ENCODE measurements around the gene MACROD2.
"Not testable (repeated sequence)": the region's sequence is repeated elsewhere in the genome, so short reads cannot be mapped to it uniquely, and the experiment has no call there.

The MACROD2 gene

DNA sequence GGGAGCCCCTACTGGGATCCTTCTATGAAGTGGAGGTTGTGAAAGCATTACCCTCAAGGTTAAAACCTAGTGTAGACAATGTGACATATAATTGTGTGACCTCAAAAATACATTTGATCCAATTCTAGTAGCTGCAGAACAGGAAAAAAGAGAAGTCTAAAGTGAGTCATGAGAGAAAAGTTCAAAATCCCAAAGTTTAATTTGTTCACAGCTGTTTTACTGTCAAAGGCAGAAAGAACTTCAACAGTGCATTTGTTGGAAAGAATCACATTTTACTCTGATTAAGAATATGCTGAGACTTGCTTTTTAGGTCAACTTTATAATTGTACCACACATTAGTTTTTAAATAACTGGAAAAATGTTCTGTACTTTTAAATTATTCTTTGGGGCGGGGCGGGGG, 1369.5 kb downstream of the MACROD2 start:
- no peak overlapping the region for H3K4me3 ChIP-seq (ENCODE audit: low read depth, low read length)

- H3K4me3 ChIP-seq (ENCODE audit: low read depth, low read length): no peak overlapping the region
Observed at GRCh38 chr20:15370370-15370769, 1375.1 kb downstream of the MACROD2 start.

DNA sequence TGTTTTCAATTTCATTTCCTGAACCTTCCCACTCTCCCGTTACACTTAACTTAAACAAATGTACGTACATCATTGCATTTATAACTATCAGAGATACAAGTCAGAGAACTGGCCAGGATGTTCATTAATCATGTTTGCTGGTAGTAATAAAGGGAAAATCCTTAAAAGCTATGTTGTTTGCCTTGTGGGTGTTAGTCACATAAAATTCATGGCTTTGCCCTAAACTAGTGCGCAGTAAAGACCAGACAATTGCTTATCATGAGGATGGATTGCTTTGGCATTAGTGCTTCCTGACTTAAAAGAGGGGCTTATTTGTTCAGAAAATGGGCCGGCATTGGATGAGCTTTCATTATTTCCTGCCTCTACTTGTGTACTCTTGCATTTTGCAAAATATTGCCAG, 1379.4 kb downstream of the MACROD2 start:
- H3K4me3 ChIP-seq (ENCODE audit: low read depth, low read length): no peak overlapping the region

DNA sequence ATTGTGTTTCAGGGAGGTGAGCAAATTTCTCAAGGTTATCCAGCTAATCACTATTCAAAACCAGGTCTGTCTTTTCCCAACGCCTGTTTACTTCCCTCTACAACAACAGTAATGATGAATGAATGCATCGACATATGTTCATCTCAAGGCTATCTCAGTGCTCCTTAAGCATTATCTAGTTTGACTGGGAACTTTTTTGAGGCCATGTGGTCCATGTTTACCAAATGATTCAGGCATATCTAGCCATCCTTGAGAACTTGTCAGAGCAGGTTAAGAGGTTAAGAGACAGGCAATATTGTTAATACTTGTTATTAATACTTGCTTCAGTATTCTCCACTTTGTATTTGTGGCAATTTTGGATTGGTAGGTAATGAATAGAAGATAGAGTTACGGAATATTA, 1380.5 kb downstream of the MACROD2 start:
- no peak overlapping the region for H3K4me3 ChIP-seq (ENCODE audit: low read depth, low read length)

DNA sequence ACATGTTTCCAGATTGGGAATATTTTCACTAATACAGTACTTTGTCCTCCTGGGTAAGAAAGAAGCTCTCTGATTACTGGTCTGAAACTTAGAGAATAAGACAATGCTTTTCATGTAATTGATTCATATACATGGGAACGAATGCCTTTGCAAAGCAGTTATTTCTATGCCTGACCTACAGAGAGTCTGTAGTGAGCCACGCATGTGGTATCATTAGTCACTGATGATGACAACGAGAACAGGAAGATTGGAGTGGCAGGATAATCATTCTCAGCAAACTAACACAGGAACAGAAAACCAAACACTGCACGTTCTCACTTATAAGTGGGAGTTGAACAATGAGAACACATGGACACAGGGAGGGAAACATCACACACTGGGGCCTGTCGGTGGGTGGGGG, 1382.3 kb downstream of the MACROD2 start:
- not testable (repeated sequence) for H3K4me3 ChIP-seq (ENCODE audit: low read depth, low read length)

GRCh38 chr20:15378151-15378550, 1382.8 kb downstream of the MACROD2 start:
- H3K4me3 ChIP-seq (ENCODE audit: low read depth, low read length): no peak overlapping the region

DNA sequence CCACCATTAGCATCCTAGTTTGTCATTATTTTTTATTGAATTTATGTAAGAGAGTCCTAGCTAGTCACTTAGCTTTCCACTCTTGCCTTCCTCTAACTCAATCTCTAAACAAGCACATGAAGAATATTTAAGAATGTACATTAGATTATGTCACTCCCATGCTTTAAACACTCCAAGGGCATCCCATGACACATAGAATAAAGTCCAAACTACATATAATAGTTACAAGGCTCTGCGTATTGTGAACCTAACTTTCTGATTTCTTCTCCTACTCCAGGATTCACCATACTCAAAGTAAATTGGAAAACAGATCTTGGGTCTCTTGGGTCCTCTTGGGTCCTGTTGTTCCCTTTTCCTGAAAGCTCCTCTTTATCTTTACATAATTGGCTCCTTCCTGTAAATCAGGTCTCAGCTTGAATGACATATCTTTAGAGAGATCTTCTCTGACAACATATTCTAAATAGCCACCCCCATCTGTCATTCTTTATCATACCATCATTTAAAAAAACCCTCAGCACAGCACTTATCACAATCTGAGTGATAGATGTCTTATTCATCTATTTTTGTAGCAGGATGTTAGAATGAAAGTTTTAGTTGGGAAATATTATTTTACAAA, 1384.5 kb downstream of the MACROD2 start:
- no peak overlapping the region for H3K4me3 ChIP-seq (ENCODE audit: low read depth, low read length)

GRCh38 chr20:15380770-15381169, 1385.5 kb downstream of the MACROD2 start:
- H3K4me3 ChIP-seq (ENCODE audit: low read depth, low read length): no peak overlapping the region

- H3K4me3 ChIP-seq (ENCODE audit: low read depth, low read length): no peak overlapping the region
Observed at GRCh38 chr20:15387228-15387627, 1391.9 kb downstream of the MACROD2 start.

DNA sequence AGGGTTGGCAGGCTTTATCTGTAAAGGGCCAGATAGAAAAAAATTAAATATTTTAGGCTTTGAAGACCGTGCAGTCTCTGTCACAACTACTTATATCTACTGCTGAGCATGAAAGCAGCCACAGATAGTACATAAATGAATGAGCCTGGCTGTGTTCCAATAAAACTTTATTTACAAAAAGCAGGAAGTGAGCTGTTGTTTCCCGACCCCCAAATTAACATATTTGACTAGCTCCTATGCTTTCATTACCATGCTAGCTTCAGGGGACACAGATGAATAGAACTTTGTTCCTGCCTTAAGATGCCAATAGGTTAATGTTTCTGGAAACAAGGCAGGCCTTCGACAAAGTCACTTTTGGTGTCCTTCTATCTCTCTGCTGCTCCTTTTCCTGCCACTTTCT, 1400.1 kb downstream of the MACROD2 start:
- H3K4me3 ChIP-seq (ENCODE audit: low read depth, low read length): no peak overlapping the region

- no peak overlapping the region for H3K4me3 ChIP-seq (ENCODE audit: low read depth, low read length)
Observed at GRCh38 chr20:15396026-15396425, 1400.7 kb downstream of the MACROD2 start.

DNA sequence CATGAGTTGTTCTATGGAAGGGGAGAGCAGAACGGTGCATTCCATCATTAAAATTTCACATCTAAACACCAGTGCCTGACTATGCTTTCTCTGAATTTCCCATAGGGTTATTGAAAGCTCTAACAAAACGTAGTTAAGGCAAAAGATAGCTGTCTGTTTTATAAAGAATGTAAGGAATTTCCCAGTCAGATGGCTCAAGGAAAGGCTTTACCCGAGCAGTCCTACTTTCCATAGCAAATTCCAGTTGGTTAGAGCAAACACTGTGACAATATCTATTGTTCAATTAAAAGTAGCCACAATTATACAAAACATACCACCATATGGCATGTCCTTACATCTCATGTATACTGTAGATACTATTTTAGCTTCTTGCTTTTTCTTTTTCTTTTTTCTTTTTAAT, 1401.6 kb downstream of the MACROD2 start:
- H3K4me3 ChIP-seq (ENCODE audit: low read depth, low read length): no peak overlapping the region

DNA sequence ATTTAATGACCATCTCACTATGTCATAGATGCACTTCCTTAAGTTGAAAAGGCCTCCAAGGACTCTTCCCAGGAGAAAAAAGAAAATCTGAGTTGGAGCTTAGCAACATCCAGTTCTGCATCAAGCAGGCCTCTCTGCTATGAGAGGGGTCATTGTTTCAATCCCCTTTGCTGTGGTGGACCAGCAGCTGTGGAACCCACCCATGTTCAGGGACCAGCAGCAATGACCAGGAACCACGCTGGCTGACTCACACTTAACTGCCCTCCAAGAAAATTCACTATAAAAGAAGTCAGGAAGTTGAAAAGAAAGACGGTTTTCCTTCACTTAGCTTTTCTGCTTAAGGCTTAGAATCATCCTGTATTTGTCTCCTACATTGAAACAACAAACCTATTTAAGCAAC, 1404.5 kb downstream of the MACROD2 start:
- no peak overlapping the region for H3K4me3 ChIP-seq (ENCODE audit: low read depth, low read length)

GRCh38 chr20:15406072-15406471, 1410.8 kb downstream of the MACROD2 start:
- H3K4me3 ChIP-seq (ENCODE audit: low read depth, low read length): no peak overlapping the region

GRCh38 chr20:15411781-15412180, 1416.5 kb downstream of the MACROD2 start:
- H3K4me3 ChIP-seq (ENCODE audit: low read depth, low read length): no peak overlapping the region

DNA sequence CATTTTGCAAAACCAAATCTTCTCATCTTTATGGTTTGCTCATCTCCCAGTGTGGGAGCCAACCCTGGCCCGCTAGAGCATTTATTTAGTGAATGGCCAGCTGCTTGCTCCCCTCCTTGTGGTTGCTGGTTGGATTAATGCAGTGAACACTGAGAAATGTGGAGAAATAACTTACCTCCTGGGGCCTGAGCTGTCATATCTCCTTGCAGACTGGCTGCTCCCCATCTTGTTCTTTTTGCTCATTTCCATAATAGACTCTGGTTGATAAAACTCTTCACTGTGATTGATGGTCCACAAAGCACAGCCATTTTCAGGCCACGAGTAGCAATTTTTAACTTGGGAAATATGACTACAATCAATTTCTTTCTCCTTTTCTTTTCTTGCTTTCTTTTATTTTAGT, 1420.6 kb downstream of the MACROD2 start:
- H3K4me3 ChIP-seq (ENCODE audit: low read depth, low read length): no peak overlapping the region

DNA sequence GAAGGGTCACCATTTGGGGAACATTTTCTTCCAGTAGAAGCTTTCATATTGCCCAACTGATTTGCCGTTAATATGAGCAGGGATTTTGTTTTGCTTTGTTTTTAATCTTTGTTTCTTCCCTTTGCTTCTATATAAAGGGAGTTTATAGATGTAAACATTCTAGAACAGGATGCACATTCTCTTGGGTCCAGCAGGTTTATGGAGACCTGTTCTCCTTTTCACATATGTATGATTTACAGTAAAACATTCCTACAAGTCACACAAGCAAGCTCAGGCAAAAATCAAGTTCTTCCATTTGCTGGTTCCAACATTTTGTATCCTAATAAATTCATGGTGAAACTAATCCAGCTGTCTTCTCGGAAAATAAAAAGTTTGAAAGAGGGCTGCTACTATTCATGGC, 1424.5 kb downstream of the MACROD2 start:
- no peak overlapping the region for H3K4me3 ChIP-seq (ENCODE audit: low read depth, low read length)

- no peak overlapping the region for H3K4me3 ChIP-seq (ENCODE audit: low read depth, low read length)
Observed at GRCh38 chr20:15422966-15423365, 1427.7 kb downstream of the MACROD2 start.

DNA sequence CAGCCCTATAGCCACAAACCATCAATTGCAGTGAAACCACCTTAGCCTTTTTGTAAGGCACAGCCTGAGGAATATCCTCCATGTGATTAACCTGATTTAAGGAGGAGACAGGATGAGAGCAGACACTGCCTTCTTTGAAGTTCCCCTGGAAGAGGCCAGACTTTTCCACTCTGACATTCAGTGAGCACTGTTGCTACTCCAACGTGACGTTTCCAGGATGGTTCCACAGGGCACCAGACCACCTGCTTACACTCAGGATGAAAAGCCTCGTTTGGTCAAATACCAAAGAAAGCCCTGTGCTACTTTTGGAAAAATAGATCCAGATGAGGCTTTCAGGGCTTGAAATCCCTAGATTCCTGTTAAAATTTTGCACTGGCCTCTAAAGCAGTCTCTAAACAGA, 1444.2 kb downstream of the MACROD2 start:
- no peak overlapping the region for H3K4me3 ChIP-seq (ENCODE audit: low read depth, low read length)

DNA sequence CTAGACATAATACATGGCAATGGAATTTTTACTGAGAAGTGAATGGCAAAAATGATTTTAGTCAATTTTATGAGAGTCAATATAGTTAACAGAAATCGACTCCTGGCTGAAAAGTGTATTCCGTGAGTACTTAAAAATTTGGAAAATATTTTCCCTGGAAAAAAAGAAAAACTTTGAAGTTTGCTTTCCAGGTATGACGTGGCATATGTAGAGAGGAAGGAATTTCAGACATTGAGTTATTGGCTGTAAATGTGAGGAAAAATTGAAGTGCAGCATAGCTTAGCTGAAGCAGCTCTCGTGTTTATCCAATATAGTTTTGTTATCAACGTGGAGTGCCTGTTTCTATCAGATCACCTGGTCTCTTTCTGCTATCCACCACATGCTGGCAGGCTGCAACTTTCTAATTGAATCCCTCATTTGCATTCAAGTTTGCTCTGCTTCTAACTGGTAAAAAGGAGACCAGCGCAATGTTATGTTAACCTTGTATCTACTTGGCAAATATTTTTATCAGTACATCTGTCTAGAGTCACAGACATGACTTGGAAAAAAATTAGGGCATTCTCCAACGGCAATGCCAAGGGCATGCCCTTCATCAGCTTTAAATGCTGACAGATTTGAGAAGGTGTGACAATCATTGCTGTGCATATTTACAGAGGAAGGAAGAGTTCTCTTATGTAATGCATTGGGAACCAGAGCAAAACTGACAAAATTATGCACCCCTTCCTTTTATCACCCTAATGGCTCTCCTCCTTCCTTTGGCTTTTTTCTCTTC, 1444.9 kb downstream of the MACROD2 start:
- H3K4me3 ChIP-seq (ENCODE audit: low read depth, low read length): no peak overlapping the region

DNA sequence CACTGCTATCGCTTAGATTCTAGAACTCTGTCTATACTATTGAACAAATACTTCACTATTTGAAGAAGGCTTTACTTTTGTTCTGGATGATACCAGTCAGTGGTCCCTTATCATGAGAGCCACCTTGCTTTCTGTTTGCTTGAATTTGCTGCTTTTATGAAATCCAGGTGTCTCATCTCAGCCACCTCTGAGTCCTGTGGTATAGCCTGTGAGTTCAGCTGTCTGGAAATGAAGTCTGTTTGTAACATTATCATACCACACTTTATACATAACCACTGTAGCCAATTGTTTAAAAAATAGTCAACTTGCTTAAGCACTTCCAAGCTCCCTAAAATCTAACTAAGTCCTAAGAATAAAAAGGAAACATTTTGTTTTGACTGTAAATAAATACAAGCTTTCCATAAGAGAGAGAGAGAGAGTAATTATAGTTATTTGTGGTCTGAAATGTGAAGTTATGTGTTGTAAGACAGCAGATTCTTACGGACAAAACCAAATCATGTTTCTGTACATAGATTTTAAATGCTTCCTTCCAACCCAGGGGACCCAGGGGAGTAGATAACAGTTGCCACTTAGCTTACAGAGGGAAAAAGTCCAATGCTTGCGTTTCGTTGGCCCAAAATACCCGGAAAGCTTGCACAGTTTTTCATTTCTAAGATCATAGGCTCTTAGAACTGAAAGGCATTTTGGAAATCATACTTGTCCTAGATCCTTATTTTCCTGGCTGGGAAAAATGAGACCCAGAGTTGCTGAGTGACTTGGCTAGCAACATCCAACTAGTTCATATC, 1449.9 kb downstream of the MACROD2 start:
- no peak overlapping the region for H3K4me3 ChIP-seq (ENCODE audit: low read depth, low read length)

GRCh38 chr20:15446373-15446772, 1451.1 kb downstream of the MACROD2 start:
- no peak overlapping the region for H3K4me3 ChIP-seq (ENCODE audit: low read depth, low read length)

Measured in iPS-11a (cell line).